H9 (cell line): Measurements from ENCODE around the gene SLC9A7. TPM values are rescaled to one million over a fixed set of nuclear protein-coding genes. Genes with fewer than 3 reads are reported as not detected.

ENCODE experiments used
- DNase-seq: peaks from one replicate; pipeline ENCODE4 v3.0.0-alpha.2; 2017
- H2AFZ ChIP-seq: one replicate; pipeline ENCODE4 v1.6.1; 2013; ENCODE audit warnings: mild to moderate bottlenecking, low read length, control low read depth, moderate library complexity
- H2AK5ac ChIP-seq: 2 replicates; pipeline ENCODE4 v1.6.1; 2013; ENCODE audit warnings: low read length, control low read depth, mixed read lengths; ENCODE audit not compliant: insufficient read length
- H2BK120ac ChIP-seq: one replicate; pipeline ENCODE4 v1.6.1; 2013; ENCODE audit warnings: low read depth, mild to moderate bottlenecking, low read length, control low read depth, inconsistent platforms; ENCODE audit not compliant: poor library complexity, severe bottlenecking
- H2BK12ac ChIP-seq: 2 replicates; pipeline ENCODE4 v1.6.1; 2013; ENCODE audit warnings: low read length, control low read depth, mixed read lengths, low read depth; ENCODE audit not compliant: insufficient read length
- H2BK15ac ChIP-seq: 2 replicates; pipeline ENCODE4 v1.6.1; 2013; ENCODE audit warnings: low read depth, low read length, control low read depth
- H2BK20ac ChIP-seq: one replicate; pipeline ENCODE4 v1.6.1; 2013; ENCODE audit warnings: low read depth, mild to moderate bottlenecking, low read length, control low read depth, inconsistent platforms; ENCODE audit not compliant: poor library complexity, severe bottlenecking
- H2BK5ac ChIP-seq: 2 replicates; pipeline ENCODE4 v1.6.1; 2013; ENCODE audit warnings: low read length, control low read depth, mixed read lengths; ENCODE audit not compliant: insufficient read length
- H3K14ac ChIP-seq: 2 replicates; pipeline ENCODE4 v1.6.1; 2013; ENCODE audit warnings: low read length, control low read depth; ENCODE audit not compliant: insufficient read depth
- H3K18ac ChIP-seq: 2 replicates; pipeline ENCODE4 v1.6.1; 2013; ENCODE audit warnings: low read depth, mild to moderate bottlenecking, mixed read lengths, low read length, control low read depth; ENCODE audit not compliant: insufficient read length
- H3K23ac ChIP-seq: 2 replicates; pipeline ENCODE4 v1.6.1; 2013; ENCODE audit warnings: low read length, control low read depth, mixed read lengths, low read depth; ENCODE audit not compliant: insufficient read length
- H3K23me2 ChIP-seq: 2 replicates; pipeline ENCODE4 v1.6.1; 2013; ENCODE audit warnings: low read depth, mild to moderate bottlenecking, mixed read lengths, low read length, control low read depth; ENCODE audit not compliant: insufficient read length, poor library complexity, severe bottlenecking
- H3K27ac ChIP-seq: 2 replicates; pipeline ENCODE4 v1.5.1; 2013; ENCODE audit warnings: low read length, control low read depth, mixed read lengths, low read depth; ENCODE audit not compliant: insufficient read length
- H3K27me3 ChIP-seq: 2 replicates; pipeline ENCODE4 v1.6.1; 2013; ENCODE audit warnings: low read length, control low read depth, inconsistent platforms; ENCODE audit not compliant: insufficient read depth
- H3K4ac ChIP-seq: 2 replicates; pipeline ENCODE4 v1.6.1; 2013; ENCODE audit warnings: low read depth, mild to moderate bottlenecking, control low read depth, inconsistent platforms, low read length, moderate library complexity
- H3K4me1 ChIP-seq: 2 replicates; pipeline ENCODE4 v1.6.1; 2013; ENCODE audit warnings: low read length, control low read depth, inconsistent platforms; ENCODE audit not compliant: insufficient read depth
- H3K4me2 ChIP-seq: 2 replicates; pipeline ENCODE4 v1.6.1; 2013; ENCODE audit warnings: low read length, control low read depth, mixed read lengths; ENCODE audit not compliant: insufficient read length, insufficient read depth
- H3K56ac ChIP-seq: 2 replicates; pipeline ENCODE4 v1.6.1; 2013; ENCODE audit warnings: low read depth, mild to moderate bottlenecking, mixed read lengths, low read length, control low read depth; ENCODE audit not compliant: insufficient read length
- H3K79me1 ChIP-seq: 2 replicates; pipeline ENCODE4 v1.6.1; 2013; ENCODE audit warnings: low read depth, mild to moderate bottlenecking, moderate library complexity, low read length, control low read depth, inconsistent platforms; ENCODE audit not compliant: insufficient read depth, poor library complexity, severe bottlenecking
- H3K79me2 ChIP-seq: 2 replicates; pipeline ENCODE4 v1.6.1; 2013; ENCODE audit warnings: low read length, control low read depth, inconsistent platforms; ENCODE audit not compliant: insufficient read depth
- H3K9ac ChIP-seq: 2 replicates; pipeline ENCODE4 v1.6.1; 2013; ENCODE audit warnings: low read length, control low read depth, mixed read lengths; ENCODE audit not compliant: insufficient read length; ENCODE audit errors: extremely low read depth
- H3K9me3 ChIP-seq: one replicate; pipeline ENCODE4 v1.6.1; 2013; ENCODE audit warnings: low read depth, low read length, inconsistent platforms; ENCODE audit not compliant: control insufficient read depth
- H3T11ph ChIP-seq: one replicate; pipeline ENCODE4 v1.6.1; 2013; ENCODE audit warnings: mild to moderate bottlenecking, low read length, control low read depth, inconsistent platforms
- H4K20me1 ChIP-seq: one replicate; pipeline ENCODE4 v1.6.1; 2013; ENCODE audit not compliant: control insufficient read depth, insufficient read length, insufficient read depth
- H4K5ac ChIP-seq: 2 replicates; pipeline ENCODE4 v1.6.1; 2013; ENCODE audit warnings: low read depth, mild to moderate bottlenecking, mixed read lengths, low read length, control low read depth; ENCODE audit not compliant: insufficient read length
- H4K8ac ChIP-seq: replicated peaks from 2 replicates; pipeline ENCODE4 v1.6.1; 2013; ENCODE audit warnings: low read length, control low read depth, mixed read lengths, low read depth; ENCODE audit not compliant: insufficient read length
- H4K91ac ChIP-seq: 2 replicates; pipeline ENCODE4 v1.6.1; 2013; ENCODE audit warnings: low read depth, mild to moderate bottlenecking, moderate library complexity, mixed read lengths, low read length, control low read depth; ENCODE audit not compliant: insufficient read length
- H3K27ac Mint-ChIP-seq, 3 experiments: 2 replicates in 2 of 3; 3 replicates in 1 of 3; pipeline ENCODE4 v1.8.0; 2020 to 2021; ENCODE audit warnings: mixed read lengths in 3 of 3, mild to moderate bottlenecking in 1 of 3, moderate library complexity in 1 of 3
- H3K27me3 Mint-ChIP-seq: 2 replicates; pipeline ENCODE4 v1.8.0; 2021; ENCODE audit warnings: low read depth, mild to moderate bottlenecking, moderate library complexity, mixed read lengths
- H3K36me3 Mint-ChIP-seq, 3 experiments: 2 replicates in 2 of 3; 3 replicates in 1 of 3; pipeline ENCODE4 v1.8.0; 2020 to 2021; ENCODE audit warnings: low read depth in 3 of 3, mixed read lengths in 3 of 3; ENCODE audit not compliant: insufficient read depth in 1 of 3
- H3K4me1 Mint-ChIP-seq, 2 experiments: 2 replicates each; pipeline ENCODE4 v1.8.0; 2020; ENCODE audit warnings: mixed read lengths in 2 of 2
- H3K4me3 Mint-ChIP-seq, 2 experiments: 2 replicates in 1 of 2; 3 replicates in 1 of 2; pipeline ENCODE4 v1.8.0; 2020 to 2021; ENCODE audit warnings: mild to moderate bottlenecking in 2 of 2, mixed read lengths in 2 of 2, moderate library complexity in 1 of 2
- H3K9me3 Mint-ChIP-seq, 2 experiments: 2 replicates in 1 of 2; 3 replicates in 1 of 2; pipeline ENCODE4 v1.8.0; 2020; ENCODE audit warnings: mild to moderate bottlenecking in 2 of 2, mixed read lengths in 2 of 2, moderate library complexity in 1 of 2
- WGBS: extraction: QIAGEN DNeasy Blood & Tissue Kit; methylation state at CpG from one replicate; pipeline ENCODE4 v1.1.7; 2013; ENCODE audit warnings: missing lambda C conversion rate, low lambda C conversion rate, mixed read lengths; ENCODE audit not compliant: insufficient read length; ENCODE audit errors: extremely low coverage; 5-methylcytosine and 5-hydroxymethylcytosine counted together
- total RNA-seq: library from RNA; stranded (reverse); gene quantifications from 2 replicates; pipeline ENCODE4 v1.2.1, GENCODE V29; 2021
- TF ChIP-seq, protein P1 (sequence below): fragments of 200-600 bp; sonication (generic); conservative IDR thresholded peaks from 3 replicates; pipeline ENCODE4 v1.8.0; 2021; ENCODE audit warnings: antibody characterized with exemption, mild to moderate bottlenecking

The SLC9A7 gene
- total RNA-seq, 1 experiment from 2014 or later, result 5.9 TPM

DNA sequence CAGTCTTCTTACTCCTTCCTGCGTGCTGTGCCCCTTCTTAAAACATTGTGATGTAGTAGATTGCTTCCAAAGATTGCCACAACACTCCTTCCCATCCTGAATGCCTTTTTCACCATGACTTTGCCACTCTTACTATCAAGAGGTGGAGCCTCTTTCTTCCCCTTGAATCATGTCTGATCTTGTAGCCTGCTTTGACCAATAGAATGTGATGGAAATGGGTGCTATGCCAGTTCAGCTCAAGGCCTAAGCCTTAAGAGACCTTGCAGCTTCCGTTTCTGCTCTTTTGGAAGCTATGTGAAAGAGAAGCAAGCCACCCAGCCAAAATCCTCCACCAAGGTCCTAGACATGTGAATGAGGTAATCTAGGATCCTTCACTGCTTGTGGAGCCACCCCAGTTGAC, 46.4 kb upstream of the SLC9A7 start:
- Histone ChIP-seq H3K79me1 (no peaks in the 10 kb centered on the region), H4K91ac (no peak overlapping the region), H2BK120ac (no peak overlapping the region), H2BK15ac (no peak overlapping the region), H3K23ac (no peak overlapping the region), H3K4me2 (no peak overlapping the region), H2BK5ac (no peak overlapping the region), H3K79me2 (no peaks in the 10 kb centered on the region), H3K4me1 (no peaks in the 10 kb centered on the region), H3K9ac (no peak overlapping the region), H4K8ac (no peak overlapping the region), H3T11ph (no peak overlapping the region), H3K23me2 (no peaks in the 10 kb centered on the region), H2BK12ac (no peak overlapping the region), H3K27me3 (no peaks in the 10 kb centered on the region), H3K9me3 (peaks cover 20% of the 10 kb centered on the region), H4K20me1 (no peaks in the 10 kb centered on the region), H3K4ac (no peak overlapping the region), H2AK5ac (no peak overlapping the region), H2BK20ac (no peak overlapping the region), H3K18ac (no peak overlapping the region), H3K56ac (no peak overlapping the region), H3K27ac (no peak overlapping the region), H4K5ac (no peak overlapping the region), H2AFZ (no peak overlapping the region), H3K14ac (no peak overlapping the region)
- Mint-ChIP-seq H3K4me3 (no peak overlapping the region), H3K4me1 (no peaks in the 10 kb centered on the region), H3K36me3 (peaks cover 0 to 2% (median 2%) of the 10 kb centered on the region in 3 experiments; a peak in 2 of 7 replicates), H3K27me3 (no peaks in the 10 kb centered on the region), H3K9me3 (peaks cover 70 to 72% of the 10 kb centered on the region in 2 experiments), H3K27ac (no peak overlapping the region)
- TF ChIP-seq, protein P1, sequence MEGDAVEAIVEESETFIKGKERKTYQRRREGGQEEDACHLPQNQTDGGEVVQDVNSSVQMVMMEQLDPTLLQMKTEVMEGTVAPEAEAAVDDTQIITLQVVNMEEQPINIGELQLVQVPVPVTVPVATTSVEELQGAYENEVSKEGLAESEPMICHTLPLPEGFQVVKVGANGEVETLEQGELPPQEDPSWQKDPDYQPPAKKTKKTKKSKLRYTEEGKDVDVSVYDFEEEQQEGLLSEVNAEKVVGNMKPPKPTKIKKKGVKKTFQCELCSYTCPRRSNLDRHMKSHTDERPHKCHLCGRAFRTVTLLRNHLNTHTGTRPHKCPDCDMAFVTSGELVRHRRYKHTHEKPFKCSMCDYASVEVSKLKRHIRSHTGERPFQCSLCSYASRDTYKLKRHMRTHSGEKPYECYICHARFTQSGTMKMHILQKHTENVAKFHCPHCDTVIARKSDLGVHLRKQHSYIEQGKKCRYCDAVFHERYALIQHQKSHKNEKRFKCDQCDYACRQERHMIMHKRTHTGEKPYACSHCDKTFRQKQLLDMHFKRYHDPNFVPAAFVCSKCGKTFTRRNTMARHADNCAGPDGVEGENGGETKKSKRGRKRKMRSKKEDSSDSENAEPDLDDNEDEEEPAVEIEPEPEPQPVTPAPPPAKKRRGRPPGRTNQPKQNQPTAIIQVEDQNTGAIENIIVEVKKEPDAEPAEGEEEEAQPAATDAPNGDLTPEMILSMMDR, result no peak
- DNase-seq, result no peak
- WGBS, result no CpG with 5 or more reads among the region's 2 CpGs
